PC-3 (cell line): ENCODE data around the gene ZNF326. TPM values are rescaled to one million over a fixed set of nuclear protein-coding genes. Genes with fewer than 3 reads are reported as not detected.

Experiments used
- ATAC-seq: fragments of 200-7000 bp; cut with Tn5 transposase; 2 replicates; pipeline ENCODE4 v1.9.1; 2020; ENCODE audit warnings: mild to moderate bottlenecking, moderate library complexity
- BruUV-seq: library from RNA; stranded (reverse); fragments of 400-500 nt; replicated peaks from 2 replicates; lab custom pipeline; 2021; lab: Mats Ljungman, UMichigan
- CTCF ChIA-PET: fragments of 300-600 bp; sonication (Branson Sonifier 250); formaldehyde crosslinking; loops from one replicate; lab custom pipeline; 2022; ENCODE audit warnings: antibody characterized with exemption; lab: Charles Lee
- POLR2A ChIA-PET: fragments of 300-600 bp; sonication (Branson Sonifier 250); formaldehyde crosslinking; loops from one replicate; lab custom pipeline; 2022; ENCODE audit warnings: antibody characterized with exemption; ENCODE audit not compliant: unreplicated experiment; lab: Charles Lee
- DNase-seq: peaks from one replicate; pipeline ENCODE4 v3.0.0-alpha.2; 2015
- H2AFZ ChIP-seq: fragments of 300-600 bp; sonication (generic); 2 replicates; pipeline ENCODE4 v1.6.0; 2016; ENCODE audit warnings: antibody characterized with exemption, low read length
- H3F3A ChIP-seq: fragments of 300-600 bp; sonication (generic); one replicate; pipeline ENCODE4 v1.6.0; 2017; ENCODE audit warnings: antibody characterized with exemption, low read length, control low read depth, mild to moderate bottlenecking; ENCODE audit not compliant: unreplicated experiment
- H3K27ac ChIP-seq: fragments of 300-600 bp; sonication (generic); 2 replicates; pipeline ENCODE4 v1.5.1; 2016; ENCODE audit warnings: mild to moderate bottlenecking, low read length
- H3K27me3 ChIP-seq: fragments of 300-600 bp; sonication (generic); 2 replicates; pipeline ENCODE4 v1.6.1; 2016; ENCODE audit warnings: low read length, mixed read lengths
- H3K36me3 ChIP-seq: fragments of 300-600 bp; sonication (generic); 2 replicates; pipeline ENCODE4 v1.6.1; 2016; ENCODE audit warnings: low read depth, mixed run types, low read length, mixed read lengths
- H3K4me1 ChIP-seq: fragments of 300-600 bp; sonication (generic); 2 replicates; pipeline ENCODE4 v1.5.1; 2016; ENCODE audit warnings: low read length; ENCODE audit not compliant: insufficient read depth
- H3K4me2 ChIP-seq: fragments of 300-600 bp; sonication (generic); 2 replicates; pipeline ENCODE4 v1.6.0; 2016; ENCODE audit warnings: low read length
- H3K4me3 ChIP-seq: fragments of 300-600 bp; sonication (generic); 2 replicates; pipeline ENCODE4 v1.5.1; 2016; ENCODE audit warnings: mild to moderate bottlenecking, low read length, mixed read lengths
- H3K79me2 ChIP-seq: fragments of 300-600 bp; sonication (generic); 2 replicates; pipeline ENCODE4 v1.6.1; 2017; ENCODE audit warnings: low read length, mixed read lengths
- H3K9ac ChIP-seq: fragments of 300-600 bp; sonication (generic); 2 replicates; pipeline ENCODE4 v1.6.0; 2016; ENCODE audit warnings: mild to moderate bottlenecking, low read length
- H3K9me2 ChIP-seq: fragments of 300-600 bp; sonication (generic); replicated peaks from 2 replicates; pipeline ENCODE4 v1.6.1; 2016; ENCODE audit warnings: mixed run types, low read length, mixed read lengths
- H3K9me3 ChIP-seq: fragments of 300-600 bp; sonication (generic); 2 replicates; pipeline ENCODE4 v1.6.1; 2016; ENCODE audit warnings: low read length, mixed read lengths
- H4K20me1 ChIP-seq: fragments of 300-600 bp; sonication (generic); 2 replicates; pipeline ENCODE4 v1.6.1; 2016; ENCODE audit warnings: low read length, mixed read lengths
- EZH2 ChIP-seq: fragments of 300-600 bp; sonication (generic); IDR thresholded peaks from one replicate; pipeline ENCODE4 v1.6.1; 2017; ENCODE audit warnings: antibody characterized with exemption, mild to moderate bottlenecking, low read length; ENCODE audit not compliant: unreplicated experiment
- EZH2phosphoT487 ChIP-seq: fragments of 300-600 bp; sonication (generic); IDR thresholded peaks from 2 replicates; pipeline ENCODE4 v1.6.1; 2018; ENCODE audit warnings: mild to moderate bottlenecking, antibody characterized with exemption, low read length, borderline replicate concordance
- intact Hi-C: fragments of 100-400 bp; cut with micrococcal nuclease; formaldehyde crosslinking; loops from 2 replicates; pipeline ENCODE4 v1.9.0; 2023
- total RNA-seq: library from RNA; depleted of rRNA; stranded (reverse); fragments of >200 nt; gene quantifications from 2 replicates; pipeline ENCODE4 v1.2.3, GENCODE V29; 2014; rRNA removed
- TF ChIP-seq, protein P1 (sequence below): fragments of 300-600 bp; sonication (generic); conservative IDR thresholded peaks from 2 replicates; pipeline ENCODE4 v1.5.1; 2017; ENCODE audit warnings: antibody characterized with exemption, low read depth, mild to moderate bottlenecking, low read length

Gene ZNF326
- total RNA-seq, 1 experiment from 2014 or later, result 7.2 TPM

DNA sequence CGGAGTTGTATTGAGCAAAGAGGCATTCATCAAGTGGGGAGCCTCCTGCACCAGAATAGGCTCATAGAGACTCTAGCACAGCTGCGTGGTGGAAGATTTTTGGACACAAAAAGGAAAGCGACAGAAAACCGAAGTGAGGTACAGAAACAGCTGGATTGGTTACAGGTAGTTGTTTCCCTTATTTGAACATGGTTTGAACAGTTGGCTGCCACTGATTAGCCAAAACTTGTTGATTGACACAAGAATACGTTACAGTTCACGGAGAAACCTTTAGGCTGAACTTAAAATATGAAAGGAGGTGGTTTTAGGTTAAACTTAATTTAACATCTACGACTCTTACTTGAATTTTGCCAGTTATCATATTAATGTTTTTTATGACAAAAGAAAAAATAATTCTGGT lies 89.1 kb downstream of the ZNF326 start:
- Histone ChIP-seq H3K27me3 (peaks cover 60% of the 10 kb centered on the region), H3K9me3 (no peaks in the 10 kb centered on the region), H3K4me1 (no peaks in the 10 kb centered on the region), H3K4me2 (no peak overlapping the region), H3K9ac (no peak overlapping the region), H3K36me3 (no peaks in the 10 kb centered on the region), H2AFZ (no peak overlapping the region), H3K4me3 (no peak overlapping the region), H4K20me1 (no peaks in the 10 kb centered on the region), H3K27ac (no peak overlapping the region), H3K9me2 (no peaks in the 10 kb centered on the region), H3F3A (no peaks in the 10 kb centered on the region), H3K79me2 (no peaks in the 10 kb centered on the region)
- no TSS peak for BruUV-seq
- ChIA-PET CTCF (no interaction called here), POLR2A (no interaction called here)
- ATAC-seq (no peak), DNase-seq (no peak)
- TF ChIP-seq EZH2 (no peak), EZH2phosphoT487 (no peak)
- TF ChIP-seq, protein P1, sequence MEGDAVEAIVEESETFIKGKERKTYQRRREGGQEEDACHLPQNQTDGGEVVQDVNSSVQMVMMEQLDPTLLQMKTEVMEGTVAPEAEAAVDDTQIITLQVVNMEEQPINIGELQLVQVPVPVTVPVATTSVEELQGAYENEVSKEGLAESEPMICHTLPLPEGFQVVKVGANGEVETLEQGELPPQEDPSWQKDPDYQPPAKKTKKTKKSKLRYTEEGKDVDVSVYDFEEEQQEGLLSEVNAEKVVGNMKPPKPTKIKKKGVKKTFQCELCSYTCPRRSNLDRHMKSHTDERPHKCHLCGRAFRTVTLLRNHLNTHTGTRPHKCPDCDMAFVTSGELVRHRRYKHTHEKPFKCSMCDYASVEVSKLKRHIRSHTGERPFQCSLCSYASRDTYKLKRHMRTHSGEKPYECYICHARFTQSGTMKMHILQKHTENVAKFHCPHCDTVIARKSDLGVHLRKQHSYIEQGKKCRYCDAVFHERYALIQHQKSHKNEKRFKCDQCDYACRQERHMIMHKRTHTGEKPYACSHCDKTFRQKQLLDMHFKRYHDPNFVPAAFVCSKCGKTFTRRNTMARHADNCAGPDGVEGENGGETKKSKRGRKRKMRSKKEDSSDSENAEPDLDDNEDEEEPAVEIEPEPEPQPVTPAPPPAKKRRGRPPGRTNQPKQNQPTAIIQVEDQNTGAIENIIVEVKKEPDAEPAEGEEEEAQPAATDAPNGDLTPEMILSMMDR, result no peak
- intact Hi-C loops, result no loop called here

Other genes with a start within 250 kb of the ZNF326 start
- 19.6 and 21.8 TPM in 2 replicates for gene LRRC8D, start 174.1 kb upstream of the ZNF326 start, total RNA-seq